ENCODE data around the gene PCSK7. TPM values are rescaled to one million over a fixed set of nuclear protein-coding genes. Genes with fewer than 3 reads are reported as not detected.
"Not testable (repeated sequence)": the region's sequence is repeated elsewhere in the genome, so short reads cannot be mapped to it uniquely, and the experiment has no call there.

The PCSK7 gene
- total and polyA plus RNA-seq, 2 donors from 2014 or later: 14.5 to 70.2 TPM

DNA sequence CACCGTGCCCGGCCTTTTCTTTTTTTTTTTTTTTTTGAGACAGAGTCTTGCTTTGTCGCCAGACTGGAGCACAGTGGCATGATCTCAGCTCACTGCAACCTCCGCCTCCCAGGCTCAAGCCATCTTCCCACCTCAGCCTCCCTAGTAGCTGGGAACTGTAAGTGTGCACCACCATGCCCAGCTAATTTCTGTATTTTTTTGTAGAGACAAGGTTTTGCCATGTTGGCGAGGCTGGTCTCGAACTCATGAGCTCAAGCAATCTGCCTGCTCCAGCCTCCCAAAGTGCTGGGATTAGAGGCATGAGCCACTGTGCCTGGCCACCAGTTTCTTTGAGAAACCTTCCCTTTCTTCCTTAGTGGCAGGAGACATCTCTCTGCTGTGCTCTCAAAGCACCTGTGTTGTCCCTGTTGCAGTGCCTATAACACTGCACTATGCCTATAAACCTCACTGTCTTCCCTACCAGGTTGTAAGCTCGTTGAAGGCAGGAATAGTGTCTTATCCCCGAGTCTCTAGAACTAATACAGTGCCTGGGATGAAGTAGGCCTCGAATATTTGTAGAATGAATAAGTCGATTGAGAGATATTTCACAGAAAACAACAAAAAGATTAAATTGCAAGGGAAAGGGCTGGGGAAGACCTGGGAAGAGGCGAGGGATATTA is 19.0 kb downstream of the PCSK7 start:
- H3K4me1 ChIP-seq (ENCODE audit: control insufficient read depth in 2 of 3, insufficient read depth in 2 of 3, low read depth in 1 of 3, low read length in 3 of 3): peaks cover 0 to 6% (median 0%) of the 10 kb centered on the region in 3 donors
- no peak overlapping the region for H3K27ac ChIP-seq (ENCODE audit: low read depth in 2 of 2, low read length in 2 of 2)
- H3K36me3 ChIP-seq (ENCODE audit: control insufficient read depth in 2 of 3, insufficient read depth in 3 of 3, low read length in 3 of 3): peaks cover 0 to 33% (median 24%) of the 10 kb centered on the region in 3 donors
- intact Hi-C loops (cut with DNase I): no loop called here
- H3K4me3 ChIP-seq (ENCODE audit: low read length in 3 of 3): no peak overlapping the region
- H3K9ac ChIP-seq (ENCODE audit: low read length in 3 of 3): no peak overlapping the region
- TF ChIP-seq, protein P1, sequence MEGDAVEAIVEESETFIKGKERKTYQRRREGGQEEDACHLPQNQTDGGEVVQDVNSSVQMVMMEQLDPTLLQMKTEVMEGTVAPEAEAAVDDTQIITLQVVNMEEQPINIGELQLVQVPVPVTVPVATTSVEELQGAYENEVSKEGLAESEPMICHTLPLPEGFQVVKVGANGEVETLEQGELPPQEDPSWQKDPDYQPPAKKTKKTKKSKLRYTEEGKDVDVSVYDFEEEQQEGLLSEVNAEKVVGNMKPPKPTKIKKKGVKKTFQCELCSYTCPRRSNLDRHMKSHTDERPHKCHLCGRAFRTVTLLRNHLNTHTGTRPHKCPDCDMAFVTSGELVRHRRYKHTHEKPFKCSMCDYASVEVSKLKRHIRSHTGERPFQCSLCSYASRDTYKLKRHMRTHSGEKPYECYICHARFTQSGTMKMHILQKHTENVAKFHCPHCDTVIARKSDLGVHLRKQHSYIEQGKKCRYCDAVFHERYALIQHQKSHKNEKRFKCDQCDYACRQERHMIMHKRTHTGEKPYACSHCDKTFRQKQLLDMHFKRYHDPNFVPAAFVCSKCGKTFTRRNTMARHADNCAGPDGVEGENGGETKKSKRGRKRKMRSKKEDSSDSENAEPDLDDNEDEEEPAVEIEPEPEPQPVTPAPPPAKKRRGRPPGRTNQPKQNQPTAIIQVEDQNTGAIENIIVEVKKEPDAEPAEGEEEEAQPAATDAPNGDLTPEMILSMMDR (IDR thresholded peaks at IDR 0.05; ENCODE audit: borderline replicate concordance, extremely low read depth, insufficient read depth): no peak
- no peaks in the 10 kb centered on the region for H3K27me3 ChIP-seq (ENCODE audit: control insufficient read depth, insufficient read depth, low read length)
- H3K9me3 ChIP-seq (ENCODE audit: control insufficient read depth in 2 of 3, insufficient read depth in 1 of 3, low read length in 3 of 3): no peaks in the 10 kb centered on the region
- DNase-seq (peak in 1 of 5 donors; percentile 17), FAIRE-seq (no peak)

DNA sequence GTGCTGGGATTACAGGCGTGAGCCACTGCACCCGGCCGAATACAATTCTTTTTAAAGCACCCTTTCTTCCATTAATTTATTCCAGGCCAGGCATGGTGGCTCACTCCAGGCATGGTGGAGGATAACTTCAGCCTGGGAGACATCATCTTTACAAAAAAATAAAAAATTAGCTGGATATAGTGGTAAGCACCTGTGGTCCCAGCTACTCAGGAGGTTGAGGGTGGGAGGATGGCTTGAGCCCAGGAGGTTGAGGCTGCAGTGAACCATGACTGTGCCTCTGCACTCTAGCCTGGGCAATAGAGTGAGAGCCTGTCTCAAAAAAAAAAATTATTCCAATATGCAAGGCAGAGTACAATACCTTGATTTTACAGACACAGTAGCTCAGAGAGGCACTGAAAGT is 21.3 kb downstream of the PCSK7 start:
- DNase-seq (no peak), FAIRE-seq (no peak)
- H3K27me3 ChIP-seq (ENCODE audit: control insufficient read depth, insufficient read depth, low read length): no peaks in the 10 kb centered on the region
- TF ChIP-seq, protein P1 (IDR thresholded peaks at IDR 0.05; ENCODE audit: borderline replicate concordance, extremely low read depth, insufficient read depth): no peak
- H3K27ac ChIP-seq (ENCODE audit: low read depth in 2 of 2, low read length in 2 of 2): no peak overlapping the region
- peaks cover 0 to 18% (median 14%) of the 10 kb centered on the region in 3 donors for H3K36me3 ChIP-seq (ENCODE audit: control insufficient read depth in 2 of 3, insufficient read depth in 3 of 3, low read length in 3 of 3)
- intact Hi-C loops (cut with DNase I): no loop called here
- H3K9me3 ChIP-seq (ENCODE audit: control insufficient read depth in 2 of 3, insufficient read depth in 1 of 3, low read length in 3 of 3): no peaks in the 10 kb centered on the region
- no peaks in the 10 kb centered on the region for H3K4me1 ChIP-seq (ENCODE audit: control insufficient read depth in 2 of 3, insufficient read depth in 2 of 3, low read depth in 1 of 3, low read length in 3 of 3)
- H3K4me3 ChIP-seq (ENCODE audit: low read length in 3 of 3): no peak overlapping the region
- no peak overlapping the region for H3K9ac ChIP-seq (ENCODE audit: low read length in 3 of 3)

DNA sequence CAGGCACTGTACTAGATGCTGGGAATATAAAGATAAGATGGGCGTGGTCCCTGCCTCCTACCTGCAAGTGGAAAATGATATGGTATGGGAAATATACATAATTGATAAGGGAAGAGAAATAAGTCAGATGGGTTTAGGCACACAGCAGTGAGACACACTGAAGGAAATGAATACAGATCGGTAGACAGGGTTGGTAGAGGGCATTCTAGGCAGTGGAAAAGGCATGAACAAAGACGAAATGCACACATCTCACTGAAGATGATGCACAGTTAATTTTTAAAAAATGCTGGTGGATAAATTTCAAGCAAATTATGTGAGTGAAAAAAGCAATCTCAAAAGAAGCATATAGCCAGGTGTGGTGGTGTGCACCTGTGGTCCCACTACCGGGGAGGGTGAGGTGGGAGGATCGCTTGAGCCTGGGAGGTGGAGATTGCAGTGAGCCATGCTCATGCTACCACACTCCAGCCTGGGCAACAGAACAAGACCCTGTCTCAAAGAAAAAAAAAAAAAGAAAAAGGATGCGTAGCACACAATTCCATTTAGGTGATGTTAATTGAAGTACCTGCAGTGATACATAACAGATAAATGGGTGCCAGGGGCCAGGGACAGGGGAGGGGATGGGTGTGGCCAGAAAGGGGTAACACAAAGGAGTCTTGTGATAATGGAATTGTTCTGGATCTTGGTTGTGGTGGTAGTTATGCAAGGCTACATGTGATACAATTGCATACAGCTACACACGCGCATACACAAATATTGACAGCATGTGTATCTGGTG is 22.3 kb downstream of the PCSK7 start:
- H3K27ac ChIP-seq (ENCODE audit: low read depth in 2 of 2, low read length in 2 of 2); H3K4me1 ChIP-seq (ENCODE audit: control insufficient read depth in 2 of 3, insufficient read depth in 2 of 3, low read depth in 1 of 3, low read length in 3 of 3); intact Hi-C loops (cut with DNase I); H3K4me3 ChIP-seq (ENCODE audit: low read length in 3 of 3); H3K9me3 ChIP-seq (ENCODE audit: control insufficient read depth in 2 of 3, insufficient read depth in 1 of 3, low read length in 3 of 3); FAIRE-seq; H3K9ac ChIP-seq (ENCODE audit: low read length in 3 of 3); DNase-seq; H3K27me3 ChIP-seq (ENCODE audit: control insufficient read depth, insufficient read depth, low read length): not testable (repeated sequence)
- H3K36me3 ChIP-seq (ENCODE audit: control insufficient read depth in 2 of 3, insufficient read depth in 3 of 3, low read length in 3 of 3): peaks cover 0 to 18% (median 15%) of the 10 kb centered on the region in 3 donors

DNA sequence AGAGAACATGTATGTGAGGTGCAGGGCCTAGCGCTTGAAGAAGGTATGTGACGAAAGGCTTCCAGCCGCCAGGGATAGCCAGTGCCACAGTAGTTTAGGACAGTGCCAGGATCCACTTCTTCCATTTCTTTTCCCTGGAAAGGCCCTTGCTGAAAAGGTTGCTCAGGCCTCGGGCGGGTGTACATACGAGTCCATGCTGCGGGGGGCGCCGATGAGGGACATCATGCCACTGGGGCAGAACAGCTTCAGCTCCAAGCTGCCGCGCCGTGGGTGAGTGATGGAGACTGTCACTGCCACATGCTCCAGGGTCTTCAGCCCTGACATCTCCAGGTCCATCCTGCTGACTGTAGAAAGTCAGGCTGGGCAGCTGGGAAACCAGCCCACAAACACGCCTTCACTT is 23.2 kb downstream of the PCSK7 start:
- intact Hi-C loops (cut with DNase I); H3K4me1 ChIP-seq (ENCODE audit: control insufficient read depth in 2 of 3, insufficient read depth in 2 of 3, low read depth in 1 of 3, low read length in 3 of 3); DNase-seq; H3K9me3 ChIP-seq (ENCODE audit: control insufficient read depth in 2 of 3, insufficient read depth in 1 of 3, low read length in 3 of 3); H3K27me3 ChIP-seq (ENCODE audit: control insufficient read depth, insufficient read depth, low read length); H3K27ac ChIP-seq (ENCODE audit: low read depth in 2 of 2, low read length in 2 of 2); H3K4me3 ChIP-seq (ENCODE audit: low read length in 3 of 3); FAIRE-seq; H3K9ac ChIP-seq (ENCODE audit: low read length in 3 of 3): not testable (repeated sequence)
- peaks cover 0 to 17% (median 12%) of the 10 kb centered on the region in 3 donors for H3K36me3 ChIP-seq (ENCODE audit: control insufficient read depth in 2 of 3, insufficient read depth in 3 of 3, low read length in 3 of 3)

DNA sequence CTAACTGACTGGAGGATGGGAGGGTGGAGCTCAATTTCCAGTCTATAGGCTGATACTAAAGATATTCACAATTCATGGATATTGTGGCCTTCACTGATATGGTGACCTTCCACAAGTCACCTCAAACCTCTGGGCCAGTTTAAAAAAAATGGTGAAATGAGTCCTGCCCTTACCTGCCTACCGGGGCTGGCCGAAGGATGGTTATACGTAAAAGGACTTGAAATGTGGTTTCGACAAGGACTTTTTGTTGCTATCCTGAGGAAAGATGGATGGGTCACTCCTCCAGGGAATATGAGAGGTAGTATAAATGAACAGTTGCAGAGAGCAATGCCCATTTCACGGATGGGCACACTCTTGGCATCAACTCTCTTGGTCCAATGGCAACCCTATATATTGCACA is 24.4 kb downstream of the PCSK7 start:
- H3K36me3 ChIP-seq (ENCODE audit: control insufficient read depth in 2 of 3, insufficient read depth in 3 of 3, low read length in 3 of 3): peaks cover 0 to 11% (median 4%) of the 10 kb centered on the region in 3 donors
- FAIRE-seq; H3K9me3 ChIP-seq (ENCODE audit: control insufficient read depth in 2 of 3, insufficient read depth in 1 of 3, low read length in 3 of 3); H3K27ac ChIP-seq (ENCODE audit: low read depth in 2 of 2, low read length in 2 of 2); H3K9ac ChIP-seq (ENCODE audit: low read length in 3 of 3); DNase-seq; H3K4me1 ChIP-seq (ENCODE audit: control insufficient read depth in 2 of 3, insufficient read depth in 2 of 3, low read depth in 1 of 3, low read length in 3 of 3); H3K27me3 ChIP-seq (ENCODE audit: control insufficient read depth, insufficient read depth, low read length); H3K4me3 ChIP-seq (ENCODE audit: low read length in 3 of 3); intact Hi-C loops (cut with DNase I): not testable (repeated sequence)

DNA sequence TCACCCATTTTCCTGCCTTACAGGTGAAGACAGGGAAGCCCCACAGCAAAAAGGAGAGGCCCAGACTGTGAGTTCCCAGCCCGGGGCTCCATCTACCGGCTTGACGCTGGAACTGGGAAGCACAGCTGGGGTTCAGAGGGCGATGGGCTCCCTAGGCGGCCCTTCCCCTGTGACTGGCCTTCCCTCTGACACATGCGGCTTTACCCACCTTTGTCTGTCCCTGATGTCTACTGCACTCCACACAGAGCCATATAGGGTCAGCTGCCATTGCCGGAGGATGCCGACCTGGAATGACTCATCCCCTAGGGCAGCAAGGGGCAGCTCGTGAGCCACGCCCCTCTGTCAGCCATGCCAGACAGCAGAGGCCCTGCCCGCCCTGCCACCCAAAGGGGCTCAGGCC is 25.0 kb downstream of the PCSK7 start:
- H3K4me3 ChIP-seq (ENCODE audit: low read length in 3 of 3); H3K27me3 ChIP-seq (ENCODE audit: control insufficient read depth, insufficient read depth, low read length); H3K27ac ChIP-seq (ENCODE audit: low read depth in 2 of 2, low read length in 2 of 2); FAIRE-seq; H3K9ac ChIP-seq (ENCODE audit: low read length in 3 of 3); DNase-seq; intact Hi-C loops (cut with DNase I); H3K9me3 ChIP-seq (ENCODE audit: control insufficient read depth in 2 of 3, insufficient read depth in 1 of 3, low read length in 3 of 3); H3K4me1 ChIP-seq (ENCODE audit: control insufficient read depth in 2 of 3, insufficient read depth in 2 of 3, low read depth in 1 of 3, low read length in 3 of 3): not testable (repeated sequence)
- peaks cover 0 to 11% (median 4%) of the 10 kb centered on the region in 3 donors for H3K36me3 ChIP-seq (ENCODE audit: control insufficient read depth in 2 of 3, insufficient read depth in 3 of 3, low read length in 3 of 3)

Measured in kidney (tissue), 14 donors.